H1 (cell line): ENCODE measurements around the gene CXorf49. TPM values are rescaled to one million over a fixed set of nuclear protein-coding genes. Genes with fewer than 3 reads are reported as not detected.

Source experiments
- BCL11A ChIP-seq, 2 experiments: IDR thresholded peaks; one replicate each; pipeline ENCODE4 v1.6.1; 2011; ENCODE audit warnings: low read depth in 2 of 2, low read length in 2 of 2, mild to moderate bottlenecking in 2 of 2
- CBX8 ChIP-seq: fragments of 300-800, 300-1000 bp; sonication (generic); IDR thresholded peaks from 2 replicates; pipeline ENCODE4 v1.7.1; 2016; ENCODE audit warnings: low read depth, low read length, borderline replicate concordance
- HDAC2 ChIP-seq, 2 experiments: fragments of 300-600 bp in 1 of 2; sonication (generic) in 1 of 2; IDR thresholded peaks; 2 replicates each; pipeline ENCODE4 v1.6.1; 2011 to 2012; ENCODE audit warnings: low read depth in 2 of 2, low read length in 2 of 2, mild to moderate bottlenecking in 2 of 2, moderate library complexity in 2 of 2, borderline replicate concordance in 1 of 2, inconsistent platforms in 1 of 2
- polyA plus RNA-seq, 7 experiments: library from polyadenylated mRNA; depleted of rRNA in 3 of 7; stranded (reverse) in 5 of 7; unstranded in 2 of 7; fragments of >200 nt in 5 of 7; fragments of 200-250 nt in 2 of 7; gene quantifications; 1 replicate in 5 of 7; 2 replicates in 1 of 7; 4 replicates in 1 of 7; pipeline versions ENCODE4 v1.2.1 to v1.2.3, GENCODE V29; 2011 to 2013; ENCODE audit warnings: missing spikeins in 2 of 7, mixed read lengths in 2 of 7
- total RNA-seq: library from RNA; stranded (reverse); fragmentation: NEBNext Ultra II Directional; extraction: Animal tissue kit (Norgen Biotek cat#: 25700); gene quantifications from 2 replicates; pipeline ENCODE4 v1.2.1, GENCODE V29; 2021
- TF ChIP-seq, protein P1 (sequence below): fragments of 300-600 bp; sonication (generic); IDR thresholded peaks from 2 replicates; pipeline ENCODE4 v1.7.1; 2012; ENCODE audit warnings: low read length, moderate library complexity, mild to moderate bottlenecking, inconsistent platforms; ENCODE audit not compliant: insufficient replicate concordance

CXorf49 gene
- total and polyA plus RNA-seq, 2 of the 8 experiments (the other 6 are each of a cell fraction or from before 2014, with no cell fraction given), result not detected

DNA sequence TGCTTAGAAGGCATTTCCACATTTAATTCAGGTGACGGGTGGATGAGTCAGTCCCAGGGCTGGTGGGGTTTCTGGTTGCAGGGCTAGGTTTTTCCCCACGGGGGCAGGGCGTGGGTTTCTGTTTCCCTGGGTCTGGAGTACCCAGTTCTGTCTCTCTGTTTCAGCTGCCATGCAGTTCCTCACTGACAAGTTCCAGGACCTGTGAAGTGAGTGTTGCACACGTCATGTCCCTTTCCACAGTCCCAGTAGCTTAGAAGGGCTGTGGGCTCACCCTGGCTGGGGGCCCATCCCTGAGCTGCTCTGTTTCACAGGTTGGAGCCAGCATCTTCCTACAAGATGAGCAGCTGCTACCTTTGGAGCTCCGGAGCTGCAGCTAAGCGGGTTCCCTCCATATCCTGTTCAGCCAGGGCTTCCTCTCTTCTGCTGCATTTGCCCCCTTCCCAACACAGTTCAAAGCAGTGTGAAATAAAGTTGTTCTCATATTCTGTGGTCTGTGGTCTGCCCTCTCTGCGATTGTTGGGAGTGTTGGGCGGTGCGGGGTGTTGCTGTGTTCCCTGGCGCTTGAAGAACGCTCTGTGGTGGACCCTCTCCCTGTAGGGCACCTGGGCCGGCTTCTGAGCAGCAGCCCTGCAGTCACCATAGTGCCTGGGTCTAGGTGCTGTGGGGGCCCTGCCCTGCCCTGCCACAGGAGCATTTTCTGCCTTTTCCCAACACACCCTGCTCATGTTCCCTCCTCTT lies 46.9 kb downstream of the CXorf49 start (continued):
- TF ChIP-seq, protein P1, sequence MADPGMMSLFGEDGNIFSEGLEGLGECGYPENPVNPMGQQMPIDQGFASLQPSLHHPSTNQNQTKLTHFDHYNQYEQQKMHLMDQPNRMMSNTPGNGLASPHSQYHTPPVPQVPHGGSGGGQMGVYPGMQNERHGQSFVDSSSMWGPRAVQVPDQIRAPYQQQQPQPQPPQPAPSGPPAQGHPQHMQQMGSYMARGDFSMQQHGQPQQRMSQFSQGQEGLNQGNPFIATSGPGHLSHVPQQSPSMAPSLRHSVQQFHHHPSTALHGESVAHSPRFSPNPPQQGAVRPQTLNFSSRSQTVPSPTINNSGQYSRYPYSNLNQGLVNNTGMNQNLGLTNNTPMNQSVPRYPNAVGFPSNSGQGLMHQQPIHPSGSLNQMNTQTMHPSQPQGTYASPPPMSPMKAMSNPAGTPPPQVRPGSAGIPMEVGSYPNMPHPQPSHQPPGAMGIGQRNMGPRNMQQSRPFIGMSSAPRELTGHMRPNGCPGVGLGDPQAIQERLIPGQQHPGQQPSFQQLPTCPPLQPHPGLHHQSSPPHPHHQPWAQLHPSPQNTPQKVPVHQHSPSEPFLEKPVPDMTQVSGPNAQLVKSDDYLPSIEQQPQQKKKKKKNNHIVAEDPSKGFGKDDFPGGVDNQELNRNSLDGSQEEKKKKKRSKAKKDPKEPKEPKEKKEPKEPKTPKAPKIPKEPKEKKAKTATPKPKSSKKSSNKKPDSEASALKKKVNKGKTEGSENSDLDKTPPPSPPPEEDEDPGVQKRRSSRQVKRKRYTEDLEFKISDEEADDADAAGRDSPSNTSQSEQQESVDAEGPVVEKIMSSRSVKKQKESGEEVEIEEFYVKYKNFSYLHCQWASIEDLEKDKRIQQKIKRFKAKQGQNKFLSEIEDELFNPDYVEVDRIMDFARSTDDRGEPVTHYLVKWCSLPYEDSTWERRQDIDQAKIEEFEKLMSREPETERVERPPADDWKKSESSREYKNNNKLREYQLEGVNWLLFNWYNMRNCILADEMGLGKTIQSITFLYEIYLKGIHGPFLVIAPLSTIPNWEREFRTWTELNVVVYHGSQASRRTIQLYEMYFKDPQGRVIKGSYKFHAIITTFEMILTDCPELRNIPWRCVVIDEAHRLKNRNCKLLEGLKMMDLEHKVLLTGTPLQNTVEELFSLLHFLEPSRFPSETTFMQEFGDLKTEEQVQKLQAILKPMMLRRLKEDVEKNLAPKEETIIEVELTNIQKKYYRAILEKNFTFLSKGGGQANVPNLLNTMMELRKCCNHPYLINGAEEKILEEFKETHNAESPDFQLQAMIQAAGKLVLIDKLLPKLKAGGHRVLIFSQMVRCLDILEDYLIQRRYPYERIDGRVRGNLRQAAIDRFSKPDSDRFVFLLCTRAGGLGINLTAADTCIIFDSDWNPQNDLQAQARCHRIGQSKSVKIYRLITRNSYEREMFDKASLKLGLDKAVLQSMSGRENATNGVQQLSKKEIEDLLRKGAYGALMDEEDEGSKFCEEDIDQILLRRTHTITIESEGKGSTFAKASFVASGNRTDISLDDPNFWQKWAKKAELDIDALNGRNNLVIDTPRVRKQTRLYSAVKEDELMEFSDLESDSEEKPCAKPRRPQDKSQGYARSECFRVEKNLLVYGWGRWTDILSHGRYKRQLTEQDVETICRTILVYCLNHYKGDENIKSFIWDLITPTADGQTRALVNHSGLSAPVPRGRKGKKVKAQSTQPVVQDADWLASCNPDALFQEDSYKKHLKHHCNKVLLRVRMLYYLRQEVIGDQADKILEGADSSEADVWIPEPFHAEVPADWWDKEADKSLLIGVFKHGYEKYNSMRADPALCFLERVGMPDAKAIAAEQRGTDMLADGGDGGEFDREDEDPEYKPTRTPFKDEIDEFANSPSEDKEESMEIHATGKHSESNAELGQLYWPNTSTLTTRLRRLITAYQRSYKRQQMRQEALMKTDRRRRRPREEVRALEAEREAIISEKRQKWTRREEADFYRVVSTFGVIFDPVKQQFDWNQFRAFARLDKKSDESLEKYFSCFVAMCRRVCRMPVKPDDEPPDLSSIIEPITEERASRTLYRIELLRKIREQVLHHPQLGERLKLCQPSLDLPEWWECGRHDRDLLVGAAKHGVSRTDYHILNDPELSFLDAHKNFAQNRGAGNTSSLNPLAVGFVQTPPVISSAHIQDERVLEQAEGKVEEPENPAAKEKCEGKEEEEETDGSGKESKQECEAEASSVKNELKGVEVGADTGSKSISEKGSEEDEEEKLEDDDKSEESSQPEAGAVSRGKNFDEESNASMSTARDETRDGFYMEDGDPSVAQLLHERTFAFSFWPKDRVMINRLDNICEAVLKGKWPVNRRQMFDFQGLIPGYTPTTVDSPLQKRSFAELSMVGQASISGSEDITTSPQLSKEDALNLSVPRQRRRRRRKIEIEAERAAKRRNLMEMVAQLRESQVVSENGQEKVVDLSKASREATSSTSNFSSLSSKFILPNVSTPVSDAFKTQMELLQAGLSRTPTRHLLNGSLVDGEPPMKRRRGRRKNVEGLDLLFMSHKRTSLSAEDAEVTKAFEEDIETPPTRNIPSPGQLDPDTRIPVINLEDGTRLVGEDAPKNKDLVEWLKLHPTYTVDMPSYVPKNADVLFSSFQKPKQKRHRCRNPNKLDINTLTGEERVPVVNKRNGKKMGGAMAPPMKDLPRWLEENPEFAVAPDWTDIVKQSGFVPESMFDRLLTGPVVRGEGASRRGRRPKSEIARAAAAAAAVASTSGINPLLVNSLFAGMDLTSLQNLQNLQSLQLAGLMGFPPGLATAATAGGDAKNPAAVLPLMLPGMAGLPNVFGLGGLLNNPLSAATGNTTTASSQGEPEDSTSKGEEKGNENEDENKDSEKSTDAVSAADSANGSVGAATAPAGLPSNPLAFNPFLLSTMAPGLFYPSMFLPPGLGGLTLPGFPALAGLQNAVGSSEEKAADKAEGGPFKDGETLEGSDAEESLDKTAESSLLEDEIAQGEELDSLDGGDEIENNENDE, result no peak
- TF ChIP-seq BCL11A (IDR thresholded peaks at IDR 0.05; ENCODE audit: low read depth in 2 of 2, low read length in 2 of 2) (no peak), CBX8 (no peak), HDAC2 (IDR thresholded peaks at IDR 0.05; ENCODE audit: borderline replicate concordance in 1 of 2, low read depth in 2 of 2, low read length in 2 of 2) (no peak)
